GM19468 (cell line): ENCODE data around the gene SYNDIG1.

Source experiments
- ATAC-seq: cut with Tn5 transposase; IDR thresholded peaks from one replicate; pipeline ENCODE4 v1.9.1; 2021; ENCODE audit warnings: mild to moderate bottlenecking, moderate library complexity, moderate number of reproducible peaks; ENCODE audit not compliant: unreplicated experiment; ENCODE audit errors: extremely low read depth

SYNDIG1 gene

DNA sequence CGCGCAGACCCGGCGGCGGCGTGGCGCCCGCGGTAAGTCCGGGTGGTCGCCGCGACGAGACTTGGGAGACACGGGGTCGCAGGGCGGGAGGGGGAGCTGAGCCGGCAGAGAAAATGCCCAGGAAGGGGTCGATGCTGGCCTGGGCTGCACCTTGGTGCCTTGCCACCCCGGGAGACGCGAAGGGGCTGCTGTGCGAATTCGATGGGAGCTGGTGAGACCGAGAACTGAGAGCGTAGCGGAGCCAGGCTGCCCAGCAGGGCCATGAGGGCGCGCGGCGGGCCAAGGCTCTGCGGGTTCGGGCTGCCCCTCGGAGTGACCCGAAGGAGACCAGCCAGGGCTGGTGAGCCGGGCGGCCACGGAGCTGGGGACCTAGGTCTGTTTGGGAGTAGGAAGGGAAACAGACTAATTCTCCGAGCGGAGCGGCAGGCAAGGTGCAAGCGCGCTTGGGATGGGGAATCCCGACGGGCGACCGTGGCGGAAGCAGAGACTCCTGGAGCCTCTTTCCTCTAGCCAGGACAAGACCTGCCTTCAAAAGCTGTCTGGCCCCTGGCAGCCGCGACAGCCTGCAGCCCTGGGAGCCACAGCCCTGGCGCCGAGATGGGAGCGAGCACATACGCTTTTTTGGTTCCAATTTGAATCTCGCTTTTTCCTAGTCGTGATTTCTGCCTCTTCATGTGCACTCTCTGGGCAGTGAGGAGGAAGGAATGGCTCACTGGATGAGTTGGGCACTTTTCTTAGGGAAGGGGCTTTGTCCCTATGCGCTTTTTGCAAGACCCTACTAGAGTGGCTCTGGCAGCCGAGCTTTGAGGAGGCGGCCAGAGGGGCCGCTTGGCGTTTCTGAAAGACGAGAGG lies 691 bp downstream of the SYNDIG1 start:
- ATAC-seq = no peak

DNA sequence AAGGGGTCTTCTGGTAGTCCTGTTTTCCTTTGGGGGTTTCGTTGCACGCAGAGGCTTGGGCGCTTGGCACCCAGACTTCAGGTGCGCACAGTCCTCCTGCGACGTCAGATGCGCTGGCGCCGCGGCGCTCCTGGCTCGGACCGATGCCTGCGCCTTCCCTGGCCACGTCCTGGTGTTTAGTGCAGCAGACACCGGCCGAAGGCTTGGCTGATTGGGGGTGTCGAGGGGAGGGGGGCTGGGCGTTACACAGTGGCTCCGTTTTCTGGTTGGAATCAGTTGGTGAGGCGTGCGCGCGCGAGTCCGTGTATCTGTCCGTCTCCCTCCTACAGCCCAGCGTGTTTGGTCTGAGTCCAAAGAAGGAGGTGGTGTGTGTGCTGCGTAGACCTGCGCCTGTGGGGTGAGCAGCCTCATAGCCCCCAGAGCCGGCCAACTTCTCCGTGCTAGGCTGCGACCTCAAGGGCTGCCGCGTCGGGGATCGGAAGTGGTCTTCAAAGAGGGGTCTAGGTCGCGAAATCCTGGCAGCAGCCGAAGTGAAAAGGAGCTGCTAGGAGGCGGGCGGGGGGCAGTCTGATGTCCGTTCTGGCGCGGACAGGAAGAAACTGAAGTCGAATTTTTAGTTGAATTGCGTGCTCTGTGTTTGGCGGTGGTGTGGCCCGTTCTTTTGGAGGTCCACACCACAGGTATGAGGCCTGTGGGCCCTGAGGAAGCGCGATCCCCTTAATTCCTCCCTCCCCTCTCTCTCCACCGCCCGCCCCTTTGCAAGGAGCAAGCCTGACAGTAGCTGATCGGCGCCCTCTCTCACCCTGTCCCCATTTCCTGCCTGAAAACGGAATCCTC lies 1.5 kb downstream of the SYNDIG1 start:
- ATAC-seq = no peak

DNA sequence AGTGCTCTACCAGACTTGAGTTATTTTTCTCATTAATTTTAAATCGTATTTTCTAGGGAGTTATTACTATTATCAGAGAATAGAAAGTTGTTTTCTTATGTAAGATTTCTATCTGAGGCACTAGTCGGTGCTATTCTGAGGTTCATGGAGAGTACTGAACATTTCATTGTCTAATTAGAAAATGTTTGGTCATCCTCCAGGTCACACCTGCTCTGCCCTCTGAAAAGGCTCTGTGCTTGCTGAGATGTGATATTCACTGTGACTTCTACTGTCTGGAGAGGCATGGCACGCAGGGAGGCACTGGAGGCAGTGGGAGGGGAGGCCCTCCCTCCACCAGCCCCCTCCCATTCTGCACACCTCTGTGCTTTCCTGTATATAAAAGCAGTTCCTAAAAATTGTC lies 3.0 kb downstream of the SYNDIG1 start:
- no peak for ATAC-seq

DNA sequence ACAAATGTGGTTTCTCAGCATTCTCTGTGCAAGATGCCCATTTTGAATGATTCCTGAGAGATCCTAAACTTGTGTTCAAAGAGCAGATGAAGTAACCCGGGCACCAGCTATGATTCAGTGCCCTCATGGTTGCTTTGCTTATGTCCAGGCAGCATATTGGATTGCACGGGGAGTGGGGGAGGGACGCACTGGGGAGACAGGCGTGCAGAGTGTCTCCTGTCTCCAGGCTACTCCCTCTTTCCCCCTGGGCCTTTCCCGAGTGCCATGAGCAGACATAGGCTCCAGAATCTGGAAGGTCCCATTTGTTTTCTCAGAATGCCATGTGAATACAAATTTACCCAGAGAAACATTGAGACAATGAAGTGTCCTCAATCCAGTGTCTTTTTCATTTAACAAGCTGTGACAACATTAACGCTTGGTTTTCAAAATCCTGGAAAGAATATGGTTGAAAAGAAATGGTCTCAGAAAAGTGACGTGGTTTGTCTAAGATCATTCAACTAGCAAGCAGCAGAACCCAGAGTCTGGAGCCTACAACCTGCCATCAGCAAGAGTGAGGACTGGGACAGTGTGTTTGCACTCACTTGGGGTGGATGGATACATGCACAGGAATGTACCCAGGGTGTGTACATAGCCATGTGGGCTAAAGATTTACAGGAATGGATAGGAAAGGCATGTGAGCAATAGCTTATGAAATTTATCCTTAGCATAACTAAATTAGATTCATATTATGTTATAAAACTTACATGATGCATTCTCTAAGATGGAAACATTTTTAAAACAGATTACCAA lies 4.2 kb downstream of the SYNDIG1 start:
- no peak for ATAC-seq

DNA sequence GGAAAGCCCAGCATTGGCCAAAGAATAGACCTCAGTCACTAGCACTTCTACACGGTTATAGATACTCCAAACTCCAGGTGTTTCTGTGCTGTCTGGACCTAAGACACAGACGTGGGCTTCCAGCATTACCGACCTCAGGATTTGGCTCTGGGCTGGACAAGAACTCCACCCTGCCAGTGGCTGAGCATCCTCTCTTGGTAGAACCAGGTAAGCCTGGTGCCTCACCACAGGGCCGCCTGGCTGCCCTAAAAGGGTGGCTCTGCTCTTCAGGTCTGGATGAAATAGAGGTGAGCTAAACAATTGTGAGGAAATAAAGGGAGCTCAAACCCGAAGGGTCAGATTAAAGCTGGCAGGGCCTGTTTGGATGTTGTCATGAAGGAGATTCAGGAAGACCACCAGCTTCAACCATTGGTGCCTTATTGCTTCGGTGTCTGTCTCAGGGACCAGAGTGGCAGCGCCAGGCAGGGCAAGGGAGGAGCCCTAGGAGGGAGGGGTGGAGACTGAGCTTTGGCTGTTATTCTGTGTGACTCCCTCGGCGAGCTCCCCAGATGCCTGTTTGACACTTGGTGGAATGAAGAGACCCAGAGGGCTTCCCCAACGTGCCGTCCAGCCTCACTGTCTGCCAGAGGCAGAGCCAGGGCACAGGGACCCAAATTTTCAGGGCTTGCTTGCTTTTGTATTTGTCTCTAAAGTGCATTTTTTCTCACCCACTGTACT lies 8.6 kb downstream of the SYNDIG1 start:
- ATAC-seq = no peak

DNA sequence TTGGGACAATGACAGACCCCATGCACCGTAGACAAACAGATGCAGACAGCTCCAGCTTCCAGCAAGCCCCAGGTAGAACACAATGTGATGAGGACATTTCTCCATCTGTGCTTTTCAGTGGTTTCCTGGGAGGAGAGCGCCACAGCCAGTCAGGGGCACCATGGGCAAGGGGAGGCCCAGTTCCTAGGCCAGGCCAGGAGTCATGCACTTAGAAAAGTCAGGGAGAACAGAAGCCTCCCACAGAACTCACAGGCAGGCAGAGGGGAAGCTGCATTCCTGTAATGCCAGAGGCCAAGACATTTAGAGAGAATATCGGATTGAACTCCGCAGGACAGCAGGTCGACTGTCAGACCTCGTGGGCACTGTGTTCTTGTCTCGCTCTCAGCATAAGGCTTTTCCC lies 9.2 kb downstream of the SYNDIG1 start:
- ATAC-seq = no peak

DNA sequence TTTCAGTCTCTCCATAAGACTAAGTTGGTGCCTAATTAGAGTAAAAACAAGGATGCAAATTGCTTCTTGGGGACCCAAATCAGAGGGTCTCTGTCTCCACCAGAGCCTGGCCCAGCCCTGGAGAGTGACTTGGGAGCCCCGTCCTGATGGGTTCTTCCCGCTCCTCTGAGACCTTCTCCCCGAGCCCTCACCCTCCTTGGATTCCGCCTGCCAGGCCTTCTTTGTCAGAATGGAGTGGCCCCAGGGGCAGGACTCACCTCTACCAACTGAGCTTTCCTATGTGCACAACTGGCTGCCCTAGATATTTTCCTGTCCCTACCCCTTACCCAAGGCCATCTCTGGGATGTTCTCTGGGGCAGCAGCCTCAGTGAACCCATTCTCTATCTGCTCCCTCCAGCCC lies 9.7 kb downstream of the SYNDIG1 start:
- no peak for ATAC-seq

DNA sequence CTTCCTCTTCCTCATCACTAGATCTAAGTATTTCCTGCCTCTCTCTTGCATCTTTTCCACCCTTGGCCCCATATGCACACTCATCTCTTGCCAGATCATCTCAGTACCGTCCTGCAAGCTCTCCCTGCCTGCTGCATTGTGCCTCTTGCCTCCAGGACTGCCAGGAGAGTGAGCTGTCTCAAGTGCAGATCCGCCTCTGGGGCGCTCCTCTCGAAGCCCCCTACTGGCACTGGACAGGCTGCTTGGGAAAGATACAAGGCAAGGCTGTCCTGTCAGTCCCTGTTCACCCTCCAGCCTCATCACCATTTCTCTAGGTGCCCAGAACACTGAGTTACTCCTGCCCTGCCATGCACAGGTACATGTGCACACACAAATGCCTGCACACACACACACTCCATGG lies 10.2 kb downstream of the SYNDIG1 start:
- no peak for ATAC-seq

DNA sequence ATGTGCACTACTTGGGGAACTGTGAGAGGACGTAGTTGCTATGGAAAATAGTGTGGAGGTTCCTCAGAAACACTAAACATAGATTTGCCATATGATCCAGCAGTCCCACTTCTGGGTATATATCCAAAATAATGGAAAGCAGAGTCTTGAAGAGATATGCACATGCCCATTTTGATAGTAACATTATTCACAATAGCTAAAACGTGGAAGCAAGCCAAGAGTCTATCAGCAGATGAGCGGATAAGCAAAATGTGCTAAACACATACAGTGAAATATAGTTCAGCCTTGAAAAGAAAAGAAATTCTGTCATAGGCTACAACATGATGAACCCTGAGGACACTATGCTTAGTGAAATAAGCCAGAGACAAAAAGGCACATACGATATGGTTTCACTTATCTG lies 11.1 kb downstream of the SYNDIG1 start:
- ATAC-seq = no peak

DNA sequence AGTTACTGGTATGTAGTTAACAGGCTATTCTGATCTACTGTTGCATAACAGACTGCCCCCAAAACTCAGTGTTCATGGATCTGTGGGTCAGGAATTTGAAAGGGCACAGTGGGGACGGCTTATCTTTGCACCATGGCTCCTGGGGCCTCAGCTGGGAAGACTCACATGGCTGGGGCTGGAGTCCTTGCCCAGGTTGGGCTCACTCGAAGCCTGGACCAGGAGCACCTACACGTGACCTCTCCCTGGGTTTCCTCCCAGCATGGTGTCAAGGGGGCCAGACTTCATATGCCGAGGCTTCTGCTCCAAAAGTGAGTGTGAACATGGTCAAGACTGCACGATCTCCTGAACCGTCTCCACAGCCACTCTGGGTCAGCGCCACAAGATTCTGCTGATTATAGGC lies 11.7 kb downstream of the SYNDIG1 start:
- ATAC-seq = no peak

DNA sequence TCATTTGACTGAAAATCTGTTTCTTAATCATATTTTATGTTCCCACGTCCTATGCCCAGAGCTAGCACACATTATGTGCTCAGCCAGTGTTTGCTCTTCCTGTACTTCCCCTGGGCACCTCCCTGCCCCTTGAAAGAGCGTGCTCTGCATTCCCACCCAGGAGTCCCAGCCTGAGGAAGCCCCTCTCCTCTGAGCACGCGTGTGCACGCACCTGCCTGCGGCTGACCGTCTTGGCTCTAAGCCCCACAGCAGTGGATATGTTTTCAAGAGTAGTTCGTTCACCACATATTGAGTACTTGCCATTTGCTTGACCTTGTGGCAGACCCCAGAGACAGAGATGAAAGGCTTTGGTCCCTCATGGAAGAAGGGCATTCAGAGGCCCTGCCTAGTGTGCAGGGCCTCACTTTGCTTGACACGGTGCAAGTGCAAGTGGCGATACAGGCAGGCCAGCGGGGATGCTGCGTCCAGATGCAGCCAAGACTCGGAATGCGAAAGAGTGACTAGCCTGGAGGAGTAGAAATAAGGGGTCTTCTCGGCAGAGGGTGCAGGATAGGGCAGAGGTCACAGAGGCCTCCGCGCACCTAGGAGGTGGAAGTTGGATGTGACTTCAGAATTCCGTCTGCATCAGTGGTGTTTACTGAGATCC lies 14.1 kb downstream of the SYNDIG1 start:
- ATAC-seq = no peak

DNA sequence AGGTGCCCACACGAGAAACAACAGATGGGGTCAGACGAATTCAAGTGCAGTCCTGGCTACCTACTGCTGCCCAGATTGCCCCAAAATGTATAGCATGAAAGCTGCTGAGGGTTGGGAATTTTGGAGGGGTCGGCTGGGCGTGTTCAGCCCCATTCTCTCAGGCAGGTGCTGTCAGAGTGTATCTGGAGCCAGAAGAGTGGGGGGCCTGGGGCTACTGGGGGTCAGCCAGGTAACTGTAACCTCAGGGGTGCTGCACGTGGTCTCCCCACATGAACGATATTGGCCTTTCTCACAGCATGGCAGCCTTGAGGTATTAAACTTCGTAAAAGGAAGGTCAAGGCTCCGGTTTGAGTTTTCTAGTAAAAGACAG lies 14.6 kb downstream of the SYNDIG1 start:
- ATAC-seq = no peak

DNA sequence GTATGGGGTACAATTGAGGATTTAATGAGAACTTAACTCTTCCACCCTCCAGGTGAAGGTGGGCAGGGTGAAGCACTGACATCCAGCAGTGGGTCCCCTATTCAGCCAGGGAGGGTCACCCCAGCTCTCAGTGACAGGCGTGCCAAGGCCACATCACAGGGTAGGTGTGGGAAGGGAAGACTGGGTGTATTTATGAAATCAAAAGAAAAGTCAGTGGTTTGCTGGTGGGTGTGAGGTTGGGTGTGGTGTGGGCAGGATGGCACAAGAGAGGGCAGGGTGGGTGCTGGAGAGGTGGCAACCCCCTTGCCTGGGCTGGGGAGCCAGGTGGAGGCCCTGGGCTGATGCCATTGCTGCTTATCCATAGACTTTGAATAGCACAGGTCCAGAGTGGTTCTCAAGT lies 16.6 kb downstream of the SYNDIG1 start:
- ATAC-seq = no peak

DNA sequence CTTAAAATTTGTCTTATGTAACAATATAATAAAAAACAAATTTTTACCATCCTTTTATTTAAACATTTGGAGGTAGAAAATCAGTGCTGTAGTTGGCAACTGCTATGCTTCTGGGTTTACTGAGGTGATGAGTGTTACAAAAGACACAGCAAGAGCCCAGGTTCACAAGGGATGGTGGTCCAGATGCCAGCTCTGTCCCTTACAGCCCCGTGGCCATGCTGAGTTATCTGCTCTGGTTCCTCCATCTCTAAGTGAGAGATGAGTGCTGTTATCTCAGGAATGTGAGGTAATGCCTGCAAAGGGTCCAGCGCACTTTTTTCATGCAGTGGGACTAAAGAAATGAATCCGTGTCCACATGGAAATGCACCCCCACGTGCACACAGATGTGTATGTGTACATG lies 17.8 kb downstream of the SYNDIG1 start:
- no peak for ATAC-seq

DNA sequence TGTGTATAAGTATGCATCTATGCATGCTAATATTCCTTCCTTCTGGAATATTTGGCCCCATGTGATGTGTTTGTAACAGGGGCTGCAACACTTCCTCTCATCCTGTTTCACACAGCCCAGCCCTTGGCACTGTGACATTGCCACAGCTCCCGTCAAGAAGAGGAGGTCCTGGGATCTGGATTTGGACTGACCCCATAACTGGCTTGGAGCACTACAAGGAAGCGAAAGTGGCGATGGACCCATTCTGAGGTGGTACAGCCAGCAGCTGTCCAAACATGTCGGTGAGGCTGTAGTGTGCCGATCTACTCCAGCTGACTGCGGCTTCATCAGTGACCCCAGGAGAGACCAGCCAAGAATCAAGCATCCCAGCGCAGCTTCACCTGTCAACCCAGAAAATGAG lies 18.2 kb downstream of the SYNDIG1 start:
- ATAC-seq = no peak

DNA sequence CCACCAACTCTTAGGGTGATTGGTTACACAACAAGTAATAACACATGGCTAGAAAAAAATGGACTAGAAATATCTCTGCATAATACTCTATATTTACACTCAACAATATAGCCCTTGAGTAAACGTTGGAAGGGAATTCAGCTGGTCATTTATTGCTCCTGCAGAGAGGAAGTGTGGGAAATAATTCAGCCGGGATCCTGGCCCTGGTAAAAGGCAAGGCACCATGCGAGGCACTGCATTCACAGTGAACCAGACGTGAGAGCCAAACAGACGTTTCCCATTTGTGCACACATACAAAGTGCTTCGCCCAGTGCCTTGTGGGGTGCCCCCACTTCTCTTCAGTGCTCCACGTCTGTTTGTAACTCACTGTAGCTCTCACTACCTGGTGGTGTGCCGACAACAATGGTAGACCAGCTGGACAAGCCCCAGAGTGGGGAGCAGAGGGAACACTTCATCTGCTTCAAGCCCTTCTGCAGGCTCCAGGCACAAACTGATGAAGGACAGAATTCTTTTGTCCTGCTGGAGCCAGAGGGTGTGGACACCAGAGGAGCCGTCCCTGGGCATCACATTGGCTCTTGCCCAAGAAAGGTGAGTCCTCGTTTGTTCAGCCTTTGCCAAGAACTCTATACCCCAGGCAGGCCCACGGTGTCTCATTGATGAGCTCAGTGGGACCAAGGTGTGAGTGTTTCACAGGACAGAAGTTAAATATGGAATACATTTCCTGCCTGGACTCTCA lies 18.8 kb downstream of the SYNDIG1 start:
- no peak for ATAC-seq

DNA sequence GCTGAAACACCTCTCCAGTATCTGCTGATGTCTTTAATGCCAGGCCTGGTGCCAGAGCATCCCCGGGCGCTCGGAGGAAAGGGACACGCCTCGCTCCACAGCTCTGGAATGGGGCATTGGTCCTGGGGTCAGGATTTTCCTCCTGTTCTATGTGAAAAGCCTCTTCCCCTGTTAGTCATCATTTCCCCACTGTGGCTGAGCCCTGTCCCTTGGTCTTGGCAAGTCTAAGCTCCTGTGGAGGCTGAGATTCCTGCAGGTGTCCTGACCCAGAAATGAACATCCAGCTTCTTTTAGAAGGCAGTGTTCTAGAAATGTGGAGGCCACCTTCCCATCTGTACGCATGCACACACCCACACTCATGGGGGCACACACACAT lies 19.4 kb downstream of the SYNDIG1 start:
- ATAC-seq = no peak

DNA sequence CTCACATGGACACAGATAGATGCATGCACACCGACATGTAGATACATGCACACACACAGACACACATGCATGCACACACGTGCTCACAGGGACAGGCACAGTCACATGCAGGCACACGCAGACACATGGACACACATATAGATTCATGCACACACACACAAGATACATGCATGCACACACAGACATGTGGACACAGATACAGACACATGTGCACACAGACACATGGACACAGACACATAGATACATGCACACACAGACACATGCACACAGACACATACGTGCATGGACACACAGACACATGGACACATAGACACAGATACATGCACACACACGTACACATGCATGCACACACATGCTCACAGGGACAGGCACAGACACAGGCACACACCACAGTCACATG lies 19.8 kb downstream of the SYNDIG1 start:
- ATAC-seq = no peak

DNA sequence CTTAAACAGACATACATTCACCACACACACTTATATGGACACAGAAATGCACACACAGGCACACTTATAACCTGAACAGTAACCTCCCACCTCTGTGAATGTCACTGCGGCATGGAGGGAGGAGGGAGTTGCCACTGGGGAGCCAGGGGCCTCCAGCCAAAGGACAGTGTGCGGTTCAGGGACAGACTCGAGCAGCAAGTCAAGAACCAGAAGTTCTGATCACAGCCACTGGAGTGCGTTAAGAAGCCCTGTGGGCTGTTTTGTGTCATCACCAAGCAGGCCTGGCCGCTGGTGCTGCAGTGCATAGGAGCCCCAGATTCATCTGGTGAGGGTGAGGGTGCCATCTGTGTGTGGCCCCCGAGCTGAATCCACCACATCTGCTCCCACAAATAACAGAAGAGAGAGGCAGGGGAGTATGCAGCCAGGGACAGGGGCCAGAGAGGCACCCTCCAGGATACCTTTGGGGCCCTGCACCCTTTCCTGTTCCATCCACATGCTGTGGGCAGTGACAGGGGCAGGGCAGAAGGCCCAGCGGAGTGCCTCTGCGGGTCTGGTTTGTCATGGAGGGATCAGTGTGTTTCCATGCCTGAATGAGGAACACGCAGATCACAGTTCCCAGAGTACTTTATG lies 20.3 kb downstream of the SYNDIG1 start:
- no peak for ATAC-seq
